GM21367 (cell line): ENCODE data around the gene RTEL1.
"Not testable (repeated sequence)": the region's sequence is repeated elsewhere in the genome, so short reads cannot be mapped to it uniquely, and the experiment has no call there.

Source experiments
- ATAC-seq: cut with Tn5 transposase; IDR thresholded peaks from one replicate; pipeline ENCODE4 v1.9.1; 2021; ENCODE audit not compliant: unreplicated experiment

Gene RTEL1, protein sequence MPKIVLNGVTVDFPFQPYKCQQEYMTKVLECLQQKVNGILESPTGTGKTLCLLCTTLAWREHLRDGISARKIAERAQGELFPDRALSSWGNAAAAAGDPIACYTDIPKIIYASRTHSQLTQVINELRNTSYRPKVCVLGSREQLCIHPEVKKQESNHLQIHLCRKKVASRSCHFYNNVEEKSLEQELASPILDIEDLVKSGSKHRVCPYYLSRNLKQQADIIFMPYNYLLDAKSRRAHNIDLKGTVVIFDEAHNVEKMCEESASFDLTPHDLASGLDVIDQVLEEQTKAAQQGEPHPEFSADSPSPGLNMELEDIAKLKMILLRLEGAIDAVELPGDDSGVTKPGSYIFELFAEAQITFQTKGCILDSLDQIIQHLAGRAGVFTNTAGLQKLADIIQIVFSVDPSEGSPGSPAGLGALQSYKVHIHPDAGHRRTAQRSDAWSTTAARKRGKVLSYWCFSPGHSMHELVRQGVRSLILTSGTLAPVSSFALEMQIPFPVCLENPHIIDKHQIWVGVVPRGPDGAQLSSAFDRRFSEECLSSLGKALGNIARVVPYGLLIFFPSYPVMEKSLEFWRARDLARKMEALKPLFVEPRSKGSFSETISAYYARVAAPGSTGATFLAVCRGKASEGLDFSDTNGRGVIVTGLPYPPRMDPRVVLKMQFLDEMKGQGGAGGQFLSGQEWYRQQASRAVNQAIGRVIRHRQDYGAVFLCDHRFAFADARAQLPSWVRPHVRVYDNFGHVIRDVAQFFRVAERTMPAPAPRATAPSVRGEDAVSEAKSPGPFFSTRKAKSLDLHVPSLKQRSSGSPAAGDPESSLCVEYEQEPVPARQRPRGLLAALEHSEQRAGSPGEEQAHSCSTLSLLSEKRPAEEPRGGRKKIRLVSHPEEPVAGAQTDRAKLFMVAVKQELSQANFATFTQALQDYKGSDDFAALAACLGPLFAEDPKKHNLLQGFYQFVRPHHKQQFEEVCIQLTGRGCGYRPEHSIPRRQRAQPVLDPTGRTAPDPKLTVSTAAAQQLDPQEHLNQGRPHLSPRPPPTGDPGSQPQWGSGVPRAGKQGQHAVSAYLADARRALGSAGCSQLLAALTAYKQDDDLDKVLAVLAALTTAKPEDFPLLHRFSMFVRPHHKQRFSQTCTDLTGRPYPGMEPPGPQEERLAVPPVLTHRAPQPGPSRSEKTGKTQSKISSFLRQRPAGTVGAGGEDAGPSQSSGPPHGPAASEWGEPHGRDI (N-terminal part only)

DNA sequence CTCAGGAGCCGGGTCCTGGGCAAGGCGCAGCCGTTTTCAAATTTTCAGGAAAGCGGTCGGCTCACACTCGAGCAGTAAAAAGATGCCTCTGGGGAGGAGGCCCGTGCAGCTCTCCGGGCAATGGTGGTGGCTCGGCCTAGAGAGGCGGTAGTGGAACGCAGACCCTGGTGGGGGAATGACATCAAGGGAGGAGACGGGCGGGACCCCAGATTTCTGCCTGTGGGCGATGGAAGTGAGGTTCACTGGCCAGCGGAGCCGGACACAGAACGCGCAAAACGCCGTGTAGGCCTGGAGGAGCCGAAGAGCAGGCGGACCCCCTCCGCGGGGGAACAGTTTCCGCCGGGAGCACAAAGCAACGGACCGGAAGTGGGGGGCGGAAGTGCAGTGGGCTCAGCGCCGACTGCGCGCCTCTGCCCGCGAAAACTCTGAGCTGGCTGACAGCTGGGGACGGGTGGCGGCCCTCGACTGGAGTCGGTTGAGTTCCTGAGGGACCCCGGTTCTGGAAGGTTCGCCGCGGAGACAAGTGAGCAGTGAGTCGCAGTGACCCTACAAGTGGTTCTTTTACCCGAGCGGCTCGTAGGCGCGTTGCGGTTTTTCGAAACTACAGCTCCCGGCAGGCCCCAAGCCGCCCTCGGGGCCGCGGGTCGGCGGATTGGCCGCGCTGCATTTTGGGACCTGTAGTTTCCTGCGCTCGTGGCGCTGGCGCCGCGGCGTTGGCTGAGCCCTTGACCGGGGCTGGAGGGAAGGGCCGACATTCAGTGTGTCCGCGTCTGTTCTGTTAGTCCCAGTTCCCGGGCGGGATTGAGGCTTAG, at the start of gene RTEL1:
Gene RTEL1 (plus strand): TSS at position 376 of the 812 bp plus-strand sequence. CDS start 1,091 bp downstream, outside the sequence.
- peak; percentile 67 for ATAC-seq

DNA sequence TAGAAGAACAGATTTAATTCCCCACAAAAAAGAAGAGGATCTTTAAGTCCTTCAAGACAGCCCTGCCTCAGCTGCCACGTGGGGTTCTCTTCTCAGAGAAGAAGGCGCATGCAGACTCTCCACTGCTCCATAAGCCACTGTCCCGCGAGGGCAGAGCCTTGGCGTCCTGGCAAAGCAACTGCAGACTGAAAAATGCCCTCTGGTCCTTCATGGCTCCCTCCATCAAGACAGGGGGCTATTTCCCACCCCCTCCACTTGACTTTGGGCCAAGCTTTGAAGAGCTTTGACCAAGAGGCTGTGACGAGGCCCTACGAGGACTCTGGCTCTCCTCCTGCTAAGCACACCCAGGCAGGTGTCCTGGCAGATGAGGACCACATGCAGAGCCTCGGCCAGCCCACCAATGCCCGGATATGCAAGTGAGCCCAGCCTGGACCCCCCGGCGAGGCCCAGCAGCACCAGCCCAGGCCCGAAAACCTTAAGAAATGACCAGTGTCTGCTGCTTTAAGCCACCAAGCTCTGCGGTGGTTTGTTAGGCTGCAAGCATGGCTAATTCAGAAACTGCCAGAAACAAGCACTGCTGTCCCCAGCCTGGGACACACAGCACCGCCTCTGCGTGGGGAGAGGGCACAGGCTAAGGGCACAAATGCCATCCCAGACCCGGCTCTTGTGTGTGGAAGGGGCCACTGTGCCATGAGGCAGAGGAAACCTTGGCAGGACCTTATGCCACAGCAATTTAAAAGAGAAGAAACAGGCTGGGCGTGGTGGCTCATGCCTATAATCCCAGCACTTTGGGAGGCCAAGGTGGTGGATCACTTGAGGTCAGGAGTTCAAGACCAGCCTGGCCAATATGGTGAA, 47.3 kb upstream of the RTEL1 start:
- no peak for ATAC-seq

DNA sequence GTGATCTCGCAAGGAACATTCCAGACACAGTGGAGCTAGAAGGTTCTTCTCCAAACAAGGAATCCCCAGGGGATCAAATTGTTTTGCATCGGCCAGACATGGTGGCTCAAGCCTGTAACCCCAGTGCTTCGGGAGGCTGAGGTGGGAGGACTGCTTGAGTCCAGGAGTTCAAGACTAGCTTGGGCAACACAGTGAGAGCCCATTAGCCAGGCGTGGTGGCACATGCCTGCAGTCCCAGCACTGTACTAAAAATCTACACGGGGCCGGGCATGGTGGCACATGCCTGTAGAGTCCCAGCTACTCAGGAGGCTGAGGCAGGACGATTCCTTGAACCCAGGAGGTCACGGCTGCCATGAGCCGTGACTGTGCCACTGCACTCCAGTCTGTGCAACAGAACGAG, 46.5 kb upstream of the RTEL1 start:
- no peak for ATAC-seq

DNA sequence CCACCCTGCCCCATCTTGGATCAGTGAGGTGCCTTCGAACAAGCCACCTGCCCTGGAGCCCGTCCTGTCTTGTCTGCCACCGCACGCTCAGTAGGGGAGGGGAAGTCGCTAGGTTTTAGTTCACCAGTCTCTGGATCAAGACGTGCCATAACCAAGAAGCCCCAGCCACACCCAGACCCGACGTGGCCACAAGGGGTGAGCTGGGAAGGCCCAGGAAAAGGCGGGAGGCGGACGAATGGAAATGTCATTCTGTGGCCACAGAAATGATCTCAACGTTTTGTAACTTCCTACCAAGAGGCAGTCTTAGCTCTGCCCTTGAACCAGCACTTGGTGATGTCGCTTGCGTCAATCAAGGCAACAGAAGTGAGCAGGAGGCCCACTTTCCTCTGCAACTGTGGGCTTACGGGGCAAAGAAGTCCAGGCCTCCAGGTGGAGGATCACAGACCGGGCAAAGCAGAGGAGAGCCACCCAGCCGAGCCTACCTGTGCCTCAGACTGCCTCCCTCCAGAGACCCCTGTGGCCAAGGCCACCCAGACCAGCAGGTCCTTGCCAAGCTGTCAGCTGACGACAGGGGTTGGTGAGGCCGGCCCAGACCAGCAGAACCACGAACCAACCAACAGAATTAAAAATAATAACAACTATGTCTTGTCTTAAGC, 45.7 kb upstream of the RTEL1 start:
- no peak for ATAC-seq

DNA sequence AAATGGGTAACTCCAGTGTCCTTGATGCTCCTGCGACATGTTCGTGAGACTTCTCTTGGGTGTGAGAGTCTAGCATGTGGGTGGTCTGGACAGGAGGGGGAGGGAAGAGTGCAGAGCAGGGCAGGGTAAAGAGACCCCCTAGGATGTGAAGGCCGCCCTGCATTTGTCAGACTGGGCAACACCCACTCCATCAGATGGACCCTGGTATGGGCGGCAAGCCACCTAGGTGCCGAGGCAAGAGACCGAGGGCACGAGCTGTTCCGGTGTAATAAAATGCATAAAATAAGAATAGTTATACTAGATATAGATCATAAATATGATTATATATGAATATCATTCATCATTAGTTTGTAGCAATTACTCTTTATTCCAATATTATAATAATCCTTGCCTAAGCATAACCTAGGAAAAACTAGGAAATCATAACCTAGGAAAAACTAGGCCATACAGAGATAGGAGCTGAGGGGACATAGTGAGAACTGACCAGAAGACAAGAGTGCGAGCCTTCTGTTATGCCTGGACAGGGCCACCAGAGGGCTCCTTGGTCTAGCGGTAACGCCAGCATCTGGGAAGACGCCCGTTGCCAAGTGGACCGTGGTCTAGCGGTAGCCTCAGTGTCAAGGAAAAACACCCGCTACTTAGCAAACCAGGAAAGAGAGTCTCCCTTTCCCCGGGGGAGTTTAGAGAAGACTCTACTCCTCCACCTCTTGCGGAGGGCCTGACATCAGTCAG, 44.1 kb upstream of the RTEL1 start:
- not testable (repeated sequence) for ATAC-seq

DNA sequence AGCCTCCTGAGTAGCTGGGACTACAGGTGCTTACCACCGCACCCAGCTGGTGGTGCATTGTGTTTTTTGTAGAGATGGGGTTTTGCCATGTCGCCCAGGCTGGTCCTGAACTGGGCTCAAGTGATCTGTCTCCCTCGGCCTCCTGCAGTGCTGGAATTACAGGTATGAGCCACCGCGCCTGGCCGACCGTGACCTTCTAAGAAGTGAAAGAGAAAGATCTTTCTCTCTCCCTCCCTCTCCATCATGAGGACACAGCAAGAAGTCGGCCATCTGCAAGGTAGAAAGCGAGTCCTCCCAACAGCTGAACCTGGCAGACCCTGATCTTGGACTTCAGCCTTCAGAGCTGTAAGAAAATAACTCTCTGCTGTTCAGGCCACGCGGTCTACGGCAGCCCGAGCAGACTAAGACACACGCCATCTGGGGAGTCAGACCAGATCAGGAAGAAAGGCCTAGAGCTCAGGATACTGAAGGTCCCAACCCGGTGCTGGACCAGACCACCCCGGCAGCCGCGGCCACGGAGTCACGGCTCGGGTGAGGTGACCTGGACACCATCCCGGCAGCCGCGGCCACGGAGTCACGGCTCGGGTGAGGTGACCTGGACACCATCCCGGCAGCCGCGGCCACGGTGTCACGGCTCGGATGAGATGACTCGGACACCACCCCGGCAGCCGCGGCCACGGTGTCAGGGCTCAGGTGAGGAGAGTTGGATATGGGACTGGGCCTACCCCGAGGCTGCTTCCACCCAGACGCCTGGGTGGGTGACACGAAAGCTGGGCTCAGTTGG, 40.8 kb upstream of the RTEL1 start:
- ATAC-seq: no peak

DNA sequence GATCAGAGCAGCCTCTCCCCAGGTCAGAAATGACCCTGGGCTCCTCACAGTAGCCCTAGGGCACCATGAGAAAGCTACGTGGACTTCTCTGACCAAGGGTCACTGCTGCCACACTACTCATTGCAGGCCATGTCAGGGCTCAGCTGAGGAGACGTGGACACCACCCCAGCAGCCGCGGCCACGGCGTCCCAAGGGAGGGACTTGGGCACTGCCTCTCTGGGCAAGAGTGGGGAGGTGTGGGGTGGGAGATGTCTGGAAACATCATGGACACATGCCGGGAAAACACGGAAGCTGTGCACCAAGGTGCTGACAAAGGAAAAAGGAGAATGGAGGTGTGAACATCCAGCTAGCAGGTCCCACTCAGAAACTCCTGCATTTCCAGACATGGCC, 40.2 kb upstream of the RTEL1 start:
- no peak for ATAC-seq

DNA sequence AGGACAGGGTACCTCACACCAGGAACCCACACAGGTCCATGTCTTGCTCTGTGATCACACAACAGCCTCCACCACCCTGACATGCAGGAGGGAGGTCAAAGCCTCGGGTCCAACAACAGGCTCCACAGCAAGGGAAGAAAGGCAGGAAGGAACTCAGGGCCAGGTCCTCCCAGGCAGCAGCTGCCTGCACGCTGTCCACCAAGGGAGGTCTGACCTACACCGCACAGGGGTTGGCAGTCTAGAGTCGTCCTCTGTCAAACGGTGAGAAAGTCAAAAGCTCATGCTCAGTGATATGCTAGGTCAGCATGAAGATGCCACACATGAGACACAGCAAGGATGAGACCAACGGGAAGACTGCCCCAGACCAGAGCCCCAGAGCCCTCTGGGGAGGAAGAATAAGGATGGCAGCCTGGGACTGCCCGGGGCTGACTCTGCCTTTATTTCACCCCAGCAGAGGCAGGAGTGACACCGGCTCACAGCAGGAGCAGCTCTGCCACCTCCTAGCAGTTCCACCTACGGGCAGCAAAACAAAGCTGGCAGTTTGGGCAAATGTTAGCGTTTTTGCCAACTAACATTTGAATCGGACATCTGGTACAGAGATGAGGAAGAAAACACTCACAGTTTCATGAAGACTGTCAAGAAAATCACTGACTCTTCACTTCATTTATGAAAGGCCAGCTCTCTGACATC, 39.7 kb upstream of the RTEL1 start:
- ATAC-seq: no peak

DNA sequence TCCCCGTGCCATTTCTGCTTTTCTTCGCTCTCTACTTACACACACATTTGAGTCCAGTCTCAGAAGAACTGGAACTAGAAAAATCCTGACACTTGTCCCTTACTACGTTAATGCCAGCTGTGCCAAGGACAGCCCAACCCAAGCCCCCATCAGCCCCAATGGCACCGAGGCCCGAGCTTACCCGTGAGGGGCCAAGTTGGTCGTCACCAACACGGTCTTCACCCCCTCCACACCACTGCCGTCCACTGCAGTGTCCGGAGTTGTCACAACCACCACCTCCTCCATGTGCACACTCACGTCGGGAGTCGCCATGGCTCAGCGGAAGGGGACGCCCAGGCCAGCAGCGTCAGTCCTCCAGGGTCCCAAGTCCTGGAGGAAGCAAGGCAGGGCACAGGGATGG, 39.0 kb upstream of the RTEL1 start:
- no peak for ATAC-seq

DNA sequence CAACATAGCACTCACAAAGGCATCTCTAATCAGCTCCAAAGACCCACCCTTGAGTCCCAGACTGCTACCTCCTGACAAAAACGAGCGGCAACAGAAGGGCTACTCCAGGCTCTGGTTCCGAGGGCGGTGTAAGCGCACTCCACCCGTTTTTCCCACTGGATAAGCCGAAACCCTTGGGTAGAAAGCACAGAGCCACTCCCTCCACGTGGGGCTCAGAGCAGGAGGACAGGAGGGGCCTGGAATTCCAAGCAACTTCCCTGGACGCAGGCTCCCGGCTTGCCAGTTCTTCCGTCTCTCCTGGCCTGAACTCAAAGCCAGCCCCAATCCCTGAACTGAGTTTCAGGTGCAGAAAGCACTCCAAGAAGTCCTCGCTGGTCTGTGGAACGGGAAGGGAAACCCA, 38.6 kb upstream of the RTEL1 start:
- ATAC-seq: no peak

DNA sequence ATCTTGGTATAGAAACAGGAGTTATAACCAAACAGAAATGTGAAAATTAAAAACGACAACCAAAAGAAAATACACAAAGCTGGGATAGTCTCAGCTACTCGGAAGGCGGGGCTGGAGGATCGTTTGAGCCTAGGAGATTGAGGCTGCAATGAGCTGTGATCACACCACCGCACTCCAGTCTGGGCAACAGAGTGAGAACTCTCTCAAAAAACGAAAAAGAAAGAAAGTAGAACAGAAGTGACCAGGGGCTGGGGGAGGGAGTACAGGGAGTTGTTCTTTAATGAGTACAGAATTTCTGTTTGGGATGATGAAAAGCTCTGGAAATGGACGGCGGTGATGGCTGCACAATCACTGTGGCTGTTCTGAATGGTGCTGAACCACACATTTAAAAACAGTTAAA, 37.1 kb upstream of the RTEL1 start:
- ATAC-seq: no peak

DNA sequence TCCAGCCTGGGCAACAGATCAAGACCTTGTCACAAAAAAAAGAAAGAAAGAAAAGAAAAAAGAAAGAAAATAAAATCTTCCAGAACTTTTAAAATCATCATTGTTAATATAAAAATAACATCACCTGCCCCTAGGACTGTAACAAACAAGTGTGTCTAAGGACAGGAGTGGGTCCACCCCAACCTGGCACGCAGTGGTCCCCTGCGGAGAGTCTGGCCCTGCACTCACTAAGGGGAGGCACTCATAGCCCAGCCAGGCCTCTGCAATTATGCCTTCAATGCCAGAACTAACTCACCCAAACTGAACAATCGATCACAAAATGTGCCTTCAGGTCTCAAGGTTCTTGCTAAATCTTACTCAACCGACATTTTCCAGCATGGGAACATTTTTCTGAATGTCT, 36.0 kb upstream of the RTEL1 start:
- no peak for ATAC-seq

DNA sequence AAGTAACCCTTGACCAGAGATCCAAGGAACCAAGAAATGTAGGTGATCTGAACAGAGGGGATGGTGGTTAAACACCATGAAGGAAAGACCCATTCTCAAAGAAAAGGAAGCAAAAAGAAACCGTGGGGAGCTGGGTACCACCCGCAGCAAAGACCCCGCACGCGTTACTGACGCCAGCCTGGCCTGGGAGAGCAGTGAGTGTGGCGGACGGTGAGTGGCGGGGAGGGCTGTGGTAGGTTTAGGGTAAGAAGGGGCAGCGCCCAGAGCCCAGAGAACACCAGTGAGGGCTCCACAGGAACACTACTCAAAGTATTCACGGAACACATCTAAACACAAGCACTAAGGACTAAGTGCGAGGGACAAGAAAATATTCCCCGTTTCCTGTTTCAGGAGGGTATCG, 35.4 kb upstream of the RTEL1 start:
- ATAC-seq: no peak

DNA sequence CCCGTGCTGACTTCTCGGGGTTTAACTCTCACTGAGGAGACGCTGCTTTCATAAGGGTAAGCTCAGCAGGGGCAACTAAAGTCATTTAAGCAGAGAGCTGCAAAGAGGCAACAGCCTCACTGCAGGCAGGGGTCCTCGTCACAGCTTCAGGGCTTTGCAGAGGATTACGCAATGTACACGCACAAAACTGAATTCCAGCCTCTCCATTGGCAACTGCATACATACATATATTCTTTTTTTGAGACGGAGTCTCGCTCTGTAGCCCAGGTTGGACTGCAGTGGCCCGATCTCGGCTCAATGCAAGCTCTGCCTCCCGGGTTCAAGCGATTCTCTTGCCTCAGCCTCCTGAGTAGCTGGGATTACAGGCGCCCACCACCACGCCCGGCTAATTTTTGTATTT, 33.6 kb upstream of the RTEL1 start:
- no peak for ATAC-seq

DNA sequence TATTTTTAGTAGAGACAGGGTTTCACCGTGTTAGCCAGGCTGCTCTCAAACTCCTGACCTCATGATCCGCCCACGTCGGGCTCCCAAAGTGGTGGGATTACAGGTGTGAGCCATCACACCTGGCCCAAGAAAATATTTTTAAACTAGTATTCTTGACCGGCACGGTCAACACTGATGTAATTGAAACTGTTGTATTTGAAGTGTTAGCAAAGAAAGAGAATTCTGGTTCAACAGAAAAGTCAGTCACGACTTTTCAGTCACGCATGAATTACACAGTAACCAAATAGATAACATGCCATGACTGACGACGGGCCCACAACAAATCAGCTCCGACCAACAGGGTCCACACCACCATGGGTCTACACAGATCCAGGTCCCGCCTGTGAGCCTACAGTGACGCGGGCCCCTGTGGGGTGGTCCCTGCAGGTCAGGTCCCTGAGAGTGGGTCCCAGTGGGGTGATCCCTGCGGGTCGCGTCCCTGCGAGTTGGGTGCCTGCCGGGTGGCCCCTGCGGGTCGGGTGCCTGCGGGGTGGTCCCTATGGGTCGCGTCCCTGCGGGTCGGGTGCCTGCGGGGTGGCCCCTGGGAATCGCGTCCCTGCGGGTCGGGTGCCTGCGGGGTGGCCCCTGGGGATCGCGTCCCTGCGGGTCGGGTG, 32.2 kb upstream of the RTEL1 start:
- ATAC-seq: no peak

DNA sequence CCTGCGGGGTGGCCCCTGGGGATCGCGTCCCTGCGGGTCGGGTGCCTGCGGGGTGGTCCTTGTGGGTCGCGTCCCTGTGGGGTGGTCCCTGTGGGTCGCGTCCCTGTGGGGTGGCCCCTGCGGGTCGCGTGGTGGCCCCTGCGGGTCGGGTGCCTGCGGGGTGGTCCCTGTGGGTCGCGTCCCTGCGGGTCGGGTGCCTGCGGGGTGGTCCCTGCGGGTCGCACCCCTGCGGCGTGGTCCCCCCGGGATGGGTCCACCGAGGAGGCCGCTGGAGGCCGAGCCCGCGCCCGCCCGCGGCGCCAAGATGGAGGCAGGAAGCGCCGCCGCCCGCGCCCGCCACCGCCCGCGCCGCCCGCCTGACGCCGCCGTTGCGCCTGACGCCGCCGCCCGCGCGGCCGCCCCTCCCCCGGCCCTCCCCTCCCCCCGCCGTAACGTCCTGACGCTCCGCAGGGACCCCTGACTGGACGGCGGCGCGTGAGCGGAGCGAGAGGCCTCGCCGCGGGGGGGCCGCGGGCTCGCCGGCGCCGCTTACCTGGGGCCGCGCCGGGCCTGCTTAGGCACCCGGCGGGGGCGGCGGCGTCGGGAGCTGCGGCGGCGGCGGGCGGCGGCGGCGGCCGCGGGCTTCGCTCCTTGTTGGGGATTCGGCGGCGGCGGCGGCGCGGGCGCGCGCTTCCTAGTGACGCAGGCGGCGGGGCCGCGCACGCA, 31.5 kb upstream of the RTEL1 start, which contains the start of gene GMEB2:
Gene GMEB2 (minus strand): TSS at position 678 of the 705 bp plus-strand sequence. CDS start 7,704 bp downstream, outside the sequence.
- ATAC-seq: peak; percentile 32
